MM.1S (cell line): ENCODE measurements around the gene RBM23.

Experiments used
- DNase-seq: peaks from one replicate; pipeline ENCODE4 v3.0.0-alpha.2; 2015
- H2AFZ ChIP-seq: fragments of 300-600 bp; sonication (generic); 2 replicates; pipeline ENCODE4 v1.6.0; 2016; ENCODE audit warnings: antibody characterized with exemption, low read length
- H3F3A ChIP-seq: fragments of 300-600 bp; sonication (generic); 2 replicates; pipeline ENCODE4 v1.6.1; 2016; ENCODE audit warnings: mild to moderate bottlenecking, antibody characterized with exemption, low read length, moderate library complexity, mixed read lengths; ENCODE audit not compliant: insufficient read depth
- H3K27ac ChIP-seq: fragments of 300-600 bp; sonication (generic); 2 replicates; pipeline ENCODE4 v1.5.1; 2016; ENCODE audit warnings: mild to moderate bottlenecking, low read length
- H3K27me3 ChIP-seq: fragments of 300-600 bp; sonication (generic); replicated peaks from 2 replicates; pipeline ENCODE4 v1.6.0; 2016; ENCODE audit warnings: low read length; ENCODE audit not compliant: insufficient read depth
- H3K36me3 ChIP-seq: fragments of 300-600 bp; sonication (generic); replicated peaks from 2 replicates; pipeline ENCODE4 v1.6.1; 2016; ENCODE audit warnings: mild to moderate bottlenecking, low read length, mixed read lengths; ENCODE audit not compliant: insufficient read depth
- H3K4me1 ChIP-seq: fragments of 300-600 bp; sonication (generic); 2 replicates; pipeline ENCODE4 v1.6.1; 2016; ENCODE audit warnings: low read length, mixed read lengths
- H3K4me2 ChIP-seq: fragments of 300-600 bp; sonication (generic); 2 replicates; pipeline ENCODE4 v1.6.0; 2016; ENCODE audit warnings: low read depth, low read length
- H3K4me3 ChIP-seq: fragments of 300-600 bp; sonication (generic); 2 replicates; pipeline ENCODE4 v1.5.1; 2016; ENCODE audit warnings: low read length, mixed read lengths
- H3K79me2 ChIP-seq: fragments of 300-600 bp; sonication (generic); 2 replicates; pipeline ENCODE4 v1.6.1; 2016; ENCODE audit warnings: mixed run types, low read length, mixed read lengths
- H3K9ac ChIP-seq: fragments of 300-600 bp; sonication (generic); 2 replicates; pipeline ENCODE4 v1.6.1; 2016; ENCODE audit warnings: low read length, mixed read lengths
- H3K9me2 ChIP-seq: fragments of 300-600 bp; sonication (generic); replicated peaks from 2 replicates; pipeline ENCODE4 v1.6.1; 2016; ENCODE audit warnings: mild to moderate bottlenecking, low read length, mixed read lengths; ENCODE audit not compliant: insufficient read depth
- H3K9me3 ChIP-seq: fragments of 300-600 bp; sonication (generic); replicated peaks from 2 replicates; pipeline ENCODE4 v1.6.1; 2016; ENCODE audit warnings: mild to moderate bottlenecking, low read length, mixed read lengths; ENCODE audit not compliant: insufficient read depth
- H4K20me1 ChIP-seq: fragments of 300-600 bp; sonication (generic); 2 replicates; pipeline ENCODE4 v1.6.1; 2016; ENCODE audit warnings: mild to moderate bottlenecking, low read length, moderate library complexity, mixed read lengths; ENCODE audit not compliant: insufficient read depth
- CTCF ChIP-seq: fragments of 300-600 bp; sonication (generic); IDR thresholded peaks from 2 replicates; pipeline ENCODE4 v1.5.1; 2016; ENCODE audit warnings: antibody characterized with exemption, low read length, mixed read lengths
- EZH2 ChIP-seq: fragments of 300-600 bp; sonication (generic); optimal IDR thresholded peaks from 2 replicates; pipeline ENCODE3; 2017; ENCODE audit warnings: low read depth, mild to moderate bottlenecking, antibody characterized with exemption, low read length, mixed read lengths
- EZH2phosphoT487 ChIP-seq: fragments of 300-600 bp; sonication (generic); IDR thresholded peaks from 2 replicates; pipeline ENCODE4 v1.6.1; 2018; ENCODE audit warnings: antibody characterized with exemption, low read length

The RBM23 gene

GRCh38 chr14:22845103-22845394 lies 73.9 kb downstream of the RBM23 start:
- Histone ChIP-seq H3K9me3 (no peaks in the 10 kb centered on the region), H3K4me3 (no peak overlapping the region), H4K20me1 (no peaks in the 10 kb centered on the region), H3K9ac (no peak overlapping the region), H3K36me3 (no peaks in the 10 kb centered on the region), H3K4me1 (no peaks in the 10 kb centered on the region), H2AFZ (no peak overlapping the region), H3K9me2 (no peaks in the 10 kb centered on the region), H3F3A (no peaks in the 10 kb centered on the region), H3K4me2 (no peak overlapping the region), H3K27ac (no peak overlapping the region), H3K79me2 (no peaks in the 10 kb centered on the region), H3K27me3 (no peaks in the 10 kb centered on the region)
- no peak for DNase-seq
- no peak for TF ChIP-seq CTCF
- no peak for TF ChIP-seq EZH2phosphoT487
- TF ChIP-seq EZH2, result no peak

- Histone ChIP-seq H3K4me1 (no peaks in the 10 kb centered on the region), H2AFZ (no peak overlapping the region), H3K27ac (no peak overlapping the region), H3F3A (no peaks in the 10 kb centered on the region), H4K20me1 (no peaks in the 10 kb centered on the region), H3K9ac (no peak overlapping the region), H3K9me3 (no peaks in the 10 kb centered on the region), H3K27me3 (no peaks in the 10 kb centered on the region), H3K4me2 (no peak overlapping the region), H3K9me2 (no peaks in the 10 kb centered on the region), H3K79me2 (no peaks in the 10 kb centered on the region), H3K4me3 (no peak overlapping the region), H3K36me3 (no peaks in the 10 kb centered on the region)
- no peak for DNase-seq
- no peak for TF ChIP-seq EZH2
Measured at GRCh38 chr14:22844221-22845102, 74.5 kb downstream of the RBM23 start.
